ENCODE measurements around the gene FOXG1. TPM values are rescaled to one million over a fixed set of nuclear protein-coding genes. Genes with fewer than 3 reads are reported as not detected.
A peak's percentile ranks its signal among the peaks of the same experiment; 100 is the strongest.

The FOXG1 gene
- polyA plus RNA-seq, 2 donors: 0.10 to 0.12 TPM

GRCh38 chr14:28755198-28755815 is 11.3 kb upstream of the FOXG1 start:
- WGBS, 2 donors: 10 to 12% methylated on average over 14 of the region's 14 CpGs
- no peaks in the 10 kb centered on the region for H3K36me3 ChIP-seq (ENCODE audit: control insufficient read depth in 2 of 2, insufficient read depth in 2 of 2, low read length in 1 of 2)
- no peak overlapping the region for H3K4me3 ChIP-seq (ENCODE audit: low read depth in 1 of 2, low read length in 2 of 2)
- H3K27ac ChIP-seq (ENCODE audit: low read depth in 2 of 2, low read length in 1 of 2): no peak overlapping the region
- peaks cover 5 to 21% of the 10 kb centered on the region in 2 donors for H3K27me3 ChIP-seq (ENCODE audit: control insufficient read depth in 1 of 2, insufficient read depth in 2 of 2, low read length in 2 of 2)
- peaks cover 0 to 2% of the 10 kb centered on the region in 2 donors for H3K9me3 ChIP-seq (ENCODE audit: control insufficient read depth in 2 of 2, insufficient read depth in 1 of 2, low read depth in 1 of 2, low read length in 1 of 2)
- no peaks in the 10 kb centered on the region for H3K4me1 ChIP-seq (ENCODE audit: control insufficient read depth in 2 of 2, insufficient read depth in 2 of 2, low read length in 1 of 2)

- no peak overlapping the region for H3K4me3 ChIP-seq (ENCODE audit: low read depth in 1 of 2, low read length in 2 of 2)
- H3K4me1 ChIP-seq (ENCODE audit: control insufficient read depth in 2 of 2, insufficient read depth in 2 of 2, low read length in 1 of 2): no peaks in the 10 kb centered on the region
- peaks cover 5 to 21% of the 10 kb centered on the region in 2 donors for H3K27me3 ChIP-seq (ENCODE audit: control insufficient read depth in 1 of 2, insufficient read depth in 2 of 2, low read length in 2 of 2)
- H3K27ac ChIP-seq (ENCODE audit: low read depth in 2 of 2, low read length in 1 of 2): no peak overlapping the region
- H3K9me3 ChIP-seq (ENCODE audit: control insufficient read depth in 2 of 2, insufficient read depth in 1 of 2, low read depth in 1 of 2, low read length in 1 of 2): peaks cover 0 to 2% of the 10 kb centered on the region in 2 donors
- no peaks in the 10 kb centered on the region for H3K36me3 ChIP-seq (ENCODE audit: control insufficient read depth in 2 of 2, insufficient read depth in 2 of 2, low read length in 1 of 2)
- 11 to 16% methylated on average over 3 of the region's 3 CpGs for WGBS, 2 donors
Observed at GRCh38 chr14:28755884-28756268, 10.7 kb upstream of the FOXG1 start.

GRCh38 chr14:28756269-28756883 is 10.2 kb upstream of the FOXG1 start:
- Histone ChIP-seq H3K4me3 (ENCODE audit: low read depth in 1 of 2, low read length in 2 of 2) (no peak overlapping the region), H3K27me3 (ENCODE audit: control insufficient read depth in 1 of 2, insufficient read depth in 2 of 2, low read length in 2 of 2) (peaks cover 9 to 26% of the 10 kb centered on the region in 2 donors), H3K9me3 (ENCODE audit: control insufficient read depth in 2 of 2, insufficient read depth in 1 of 2, low read depth in 1 of 2, low read length in 1 of 2) (peaks cover 0 to 2% of the 10 kb centered on the region in 2 donors), H3K36me3 (ENCODE audit: control insufficient read depth in 2 of 2, insufficient read depth in 2 of 2, low read length in 1 of 2) (no peaks in the 10 kb centered on the region), H3K27ac (ENCODE audit: low read depth in 2 of 2, low read length in 1 of 2) (no peak overlapping the region), H3K4me1 (ENCODE audit: control insufficient read depth in 2 of 2, insufficient read depth in 2 of 2, low read length in 1 of 2) (no peaks in the 10 kb centered on the region)
- WGBS, 2 donors: 8 to 12% methylated on average over 18 of the region's 18 CpGs

GRCh38 chr14:28756884-28757570 is 9.6 kb upstream of the FOXG1 start:
- H3K27ac ChIP-seq (ENCODE audit: low read depth in 2 of 2, low read length in 1 of 2): no peak overlapping the region
- H3K4me3 ChIP-seq (ENCODE audit: low read depth in 1 of 2, low read length in 2 of 2): no peak overlapping the region
- H3K36me3 ChIP-seq (ENCODE audit: control insufficient read depth in 2 of 2, insufficient read depth in 2 of 2, low read length in 1 of 2): no peaks in the 10 kb centered on the region
- peaks cover 0 to 2% of the 10 kb centered on the region in 2 donors for H3K9me3 ChIP-seq (ENCODE audit: control insufficient read depth in 2 of 2, insufficient read depth in 1 of 2, low read depth in 1 of 2, low read length in 1 of 2)
- H3K27me3 ChIP-seq (ENCODE audit: control insufficient read depth in 1 of 2, insufficient read depth in 2 of 2, low read length in 2 of 2): peaks cover 12 to 30% of the 10 kb centered on the region in 2 donors
- WGBS, 2 donors: 7 to 8% methylated on average over 23 of the region's 23 CpGs
- H3K4me1 ChIP-seq (ENCODE audit: control insufficient read depth in 2 of 2, insufficient read depth in 2 of 2, low read length in 1 of 2): no peaks in the 10 kb centered on the region

GRCh38 chr14:28757786-28758185 is 8.8 kb upstream of the FOXG1 start:
- Histone ChIP-seq H3K27me3 (ENCODE audit: control insufficient read depth in 1 of 2, insufficient read depth in 2 of 2, low read length in 2 of 2) (peaks cover 12 to 31% of the 10 kb centered on the region in 2 donors), H3K4me1 (ENCODE audit: control insufficient read depth in 2 of 2, insufficient read depth in 2 of 2, low read length in 1 of 2) (no peaks in the 10 kb centered on the region), H3K36me3 (ENCODE audit: control insufficient read depth in 2 of 2, insufficient read depth in 2 of 2, low read length in 1 of 2) (no peaks in the 10 kb centered on the region), H3K4me3 (ENCODE audit: low read depth in 1 of 2, low read length in 2 of 2) (no peak overlapping the region), H3K27ac (ENCODE audit: low read depth in 2 of 2, low read length in 1 of 2) (no peak overlapping the region), H3K9me3 (ENCODE audit: control insufficient read depth in 2 of 2, insufficient read depth in 1 of 2, low read depth in 1 of 2, low read length in 1 of 2) (peaks cover 0 to 2% of the 10 kb centered on the region in 2 donors)
- WGBS, 2 donors: 21% methylated on average over 7 of the region's 7 CpGs

- Histone ChIP-seq H3K27me3 (ENCODE audit: control insufficient read depth in 1 of 2, insufficient read depth in 2 of 2, low read length in 2 of 2) (peaks cover 12 to 34% of the 10 kb centered on the region in 2 donors), H3K9me3 (ENCODE audit: control insufficient read depth in 2 of 2, insufficient read depth in 1 of 2, low read depth in 1 of 2, low read length in 1 of 2) (peaks cover 0 to 2% of the 10 kb centered on the region in 2 donors), H3K27ac (ENCODE audit: low read depth in 2 of 2, low read length in 1 of 2) (no peak overlapping the region), H3K4me1 (ENCODE audit: control insufficient read depth in 2 of 2, insufficient read depth in 2 of 2, low read length in 1 of 2) (no peaks in the 10 kb centered on the region), H3K36me3 (ENCODE audit: control insufficient read depth in 2 of 2, insufficient read depth in 2 of 2, low read length in 1 of 2) (no peaks in the 10 kb centered on the region), H3K4me3 (ENCODE audit: low read depth in 1 of 2, low read length in 2 of 2) (no peak overlapping the region)
- WGBS, 2 donors: 11 to 16% methylated on average over 12 of the region's 12 CpGs
Observed at GRCh38 chr14:28758253-28758884, 8.2 kb upstream of the FOXG1 start.

GRCh38 chr14:28758885-28759652 is 7.5 kb upstream of the FOXG1 start:
- Histone ChIP-seq H3K9me3 (ENCODE audit: control insufficient read depth in 2 of 2, insufficient read depth in 1 of 2, low read depth in 1 of 2, low read length in 1 of 2) (peaks cover 0 to 2% of the 10 kb centered on the region in 2 donors), H3K4me3 (ENCODE audit: low read depth in 1 of 2, low read length in 2 of 2) (peak overlapping the region in 1 of 2 donors; percentile 0), H3K4me1 (ENCODE audit: control insufficient read depth in 2 of 2, insufficient read depth in 2 of 2, low read length in 1 of 2) (no peaks in the 10 kb centered on the region), H3K36me3 (ENCODE audit: control insufficient read depth in 2 of 2, insufficient read depth in 2 of 2, low read length in 1 of 2) (no peaks in the 10 kb centered on the region), H3K27ac (ENCODE audit: low read depth in 2 of 2, low read length in 1 of 2) (no peak overlapping the region), H3K27me3 (ENCODE audit: control insufficient read depth in 1 of 2, insufficient read depth in 2 of 2, low read length in 2 of 2) (peaks cover 12 to 34% of the 10 kb centered on the region in 2 donors)
- 8 to 11% methylated on average over 30 of the region's 30 CpGs for WGBS, 2 donors

- Histone ChIP-seq H3K4me3 (ENCODE audit: low read depth in 1 of 2, low read length in 2 of 2) (no peak overlapping the region), H3K4me1 (ENCODE audit: control insufficient read depth in 2 of 2, insufficient read depth in 2 of 2, low read length in 1 of 2) (no peaks in the 10 kb centered on the region), H3K27ac (ENCODE audit: low read depth in 2 of 2, low read length in 1 of 2) (no peak overlapping the region), H3K27me3 (ENCODE audit: control insufficient read depth in 1 of 2, insufficient read depth in 2 of 2, low read length in 2 of 2) (peaks cover 12 to 34% of the 10 kb centered on the region in 2 donors), H3K9me3 (ENCODE audit: control insufficient read depth in 2 of 2, insufficient read depth in 1 of 2, low read depth in 1 of 2, low read length in 1 of 2) (peaks cover 0 to 2% of the 10 kb centered on the region in 2 donors), H3K36me3 (ENCODE audit: control insufficient read depth in 2 of 2, insufficient read depth in 2 of 2, low read length in 1 of 2) (no peaks in the 10 kb centered on the region)
- 10% methylated on average over 36 of the region's 36 CpGs for WGBS, 2 donors
Observed at GRCh38 chr14:28759653-28760313, 6.8 kb upstream of the FOXG1 start.
